Epithelial cell of proximal tubule (primary cell): ENCODE measurements around the gene FMR1NB. TPM values are rescaled to one million over a fixed set of nuclear protein-coding genes. Genes with fewer than 3 reads are reported as not detected.

Experiments used
- DNase-seq: peaks from one replicate; pipeline ENCODE4 v3.0.0-alpha.2; 2011; ENCODE audit warnings: low read depth
- H3K4me3 ChIP-seq: 2 replicates; pipeline ENCODE4 v1.5.1; 2011; ENCODE audit warnings: low read depth, mild to moderate bottlenecking, low read length
- total RNA-seq: library from RNA; depleted of rRNA; stranded (reverse); fragments of >200 nt; gene quantifications from 2 replicates; pipeline ENCODE4 v1.2.3, GENCODE V29; 2015
- TF ChIP-seq, protein P1 (sequence below): conservative IDR thresholded peaks from 2 replicates; pipeline ENCODE4 v1.5.1; 2012; ENCODE audit warnings: low read depth, mild to moderate bottlenecking, low read length

Gene FMR1NB, protein sequence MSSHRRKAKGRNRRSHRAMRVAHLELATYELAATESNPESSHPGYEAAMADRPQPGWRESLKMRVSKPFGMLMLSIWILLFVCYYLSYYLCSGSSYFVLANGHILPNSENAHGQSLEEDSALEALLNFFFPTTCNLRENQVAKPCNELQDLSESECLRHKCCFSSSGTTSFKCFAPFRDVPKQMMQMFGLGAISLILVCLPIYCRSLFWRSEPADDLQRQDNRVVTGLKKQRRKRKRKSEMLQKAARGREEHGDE
- total RNA-seq: not detected in 2 replicates

DNA sequence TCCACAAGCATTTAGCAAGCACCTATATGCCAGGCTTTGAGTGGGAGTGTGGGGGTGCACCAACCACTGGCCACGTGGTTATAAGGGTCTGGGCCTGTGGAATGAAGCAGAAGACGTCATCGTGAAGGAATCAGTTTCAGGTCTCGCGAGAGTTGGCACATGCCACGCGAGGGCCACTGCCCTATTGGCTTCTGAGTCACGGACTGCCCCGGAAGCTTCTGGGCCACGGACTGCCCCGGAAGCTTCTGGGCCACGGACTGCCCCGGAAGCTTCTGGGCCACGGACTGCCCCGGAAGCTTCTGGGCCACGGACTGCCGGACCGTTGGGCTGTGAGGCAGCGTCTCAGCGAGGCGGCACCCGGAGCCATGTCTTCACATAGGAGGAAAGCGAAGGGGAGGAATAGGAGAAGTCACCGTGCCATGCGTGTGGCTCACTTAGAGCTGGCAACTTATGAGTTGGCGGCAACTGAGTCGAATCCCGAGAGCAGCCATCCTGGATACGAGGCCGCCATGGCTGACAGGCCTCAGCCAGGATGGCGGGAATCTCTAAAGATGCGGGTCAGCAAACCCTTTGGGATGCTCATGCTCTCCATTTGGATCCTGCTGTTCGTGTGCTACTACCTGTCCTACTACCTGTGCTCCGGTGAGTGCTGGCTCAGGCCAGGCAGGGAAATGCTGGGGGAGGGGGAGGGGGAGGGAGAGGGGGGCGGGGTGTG, at the start of gene FMR1NB:
TSS of gene FMR1NB (plus strand) at position 300 of the 715 bp plus-strand sequence. CDS start at position 366, 66 bp downstream.
- no peak for DNase-seq
- H3K4me3 ChIP-seq: no peak within 1 kb of the TSS
- TF ChIP-seq, protein P1, sequence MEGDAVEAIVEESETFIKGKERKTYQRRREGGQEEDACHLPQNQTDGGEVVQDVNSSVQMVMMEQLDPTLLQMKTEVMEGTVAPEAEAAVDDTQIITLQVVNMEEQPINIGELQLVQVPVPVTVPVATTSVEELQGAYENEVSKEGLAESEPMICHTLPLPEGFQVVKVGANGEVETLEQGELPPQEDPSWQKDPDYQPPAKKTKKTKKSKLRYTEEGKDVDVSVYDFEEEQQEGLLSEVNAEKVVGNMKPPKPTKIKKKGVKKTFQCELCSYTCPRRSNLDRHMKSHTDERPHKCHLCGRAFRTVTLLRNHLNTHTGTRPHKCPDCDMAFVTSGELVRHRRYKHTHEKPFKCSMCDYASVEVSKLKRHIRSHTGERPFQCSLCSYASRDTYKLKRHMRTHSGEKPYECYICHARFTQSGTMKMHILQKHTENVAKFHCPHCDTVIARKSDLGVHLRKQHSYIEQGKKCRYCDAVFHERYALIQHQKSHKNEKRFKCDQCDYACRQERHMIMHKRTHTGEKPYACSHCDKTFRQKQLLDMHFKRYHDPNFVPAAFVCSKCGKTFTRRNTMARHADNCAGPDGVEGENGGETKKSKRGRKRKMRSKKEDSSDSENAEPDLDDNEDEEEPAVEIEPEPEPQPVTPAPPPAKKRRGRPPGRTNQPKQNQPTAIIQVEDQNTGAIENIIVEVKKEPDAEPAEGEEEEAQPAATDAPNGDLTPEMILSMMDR: no peak

DNA sequence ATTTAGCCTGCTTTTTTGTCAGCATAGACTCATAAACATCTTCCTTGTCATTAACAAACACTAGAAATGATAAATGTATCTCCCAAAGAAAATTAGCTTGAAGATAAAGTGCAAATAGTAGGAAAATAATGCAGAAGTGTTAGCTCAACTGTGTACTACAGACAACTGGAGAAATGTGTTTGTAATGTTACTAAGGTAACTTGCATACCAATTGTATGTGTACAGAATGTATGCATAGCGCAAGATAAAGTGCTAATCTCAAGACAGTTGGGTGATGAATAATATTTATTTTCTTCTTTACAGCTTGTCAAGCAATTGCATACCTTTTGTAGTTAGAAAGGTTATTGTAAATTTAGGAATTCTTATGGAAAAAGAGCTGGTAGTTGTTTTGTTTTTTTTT, 47.3 kb upstream of the FMR1NB start:
- no peak overlapping the region for H3K4me3 ChIP-seq
- TF ChIP-seq, protein P1: no peak
- DNase-seq: no peak

DNA sequence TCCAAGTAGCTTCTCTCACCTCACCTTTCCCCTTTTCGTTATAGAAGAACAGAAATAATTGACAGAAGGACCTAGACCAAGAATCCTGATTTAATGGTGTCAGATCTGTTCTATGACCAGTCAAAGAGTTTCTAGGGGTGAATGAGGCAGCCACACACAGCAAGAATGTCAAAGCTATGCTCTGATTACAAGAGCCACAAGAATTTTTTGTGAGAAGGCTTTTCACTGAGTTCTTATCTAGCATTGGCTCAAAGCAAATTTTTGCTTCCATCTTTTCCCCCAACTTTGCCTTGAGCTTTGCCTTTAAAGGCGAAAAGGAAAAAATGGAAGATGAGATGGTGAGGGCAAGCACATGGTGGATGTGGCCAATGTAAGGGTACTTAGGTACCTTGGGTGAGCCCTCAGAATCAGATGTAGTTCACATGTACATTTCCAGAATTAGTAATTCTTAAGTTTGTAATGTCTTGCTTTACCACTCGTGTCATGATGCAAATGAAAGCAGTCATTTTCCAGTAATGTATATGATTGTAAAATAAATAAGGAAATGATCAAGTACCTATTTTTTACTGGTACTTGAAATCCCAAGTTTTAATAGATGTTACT, 45.9 kb upstream of the FMR1NB start:
- DNase-seq: no peak
- TF ChIP-seq, protein P1: no peak
- no peak overlapping the region for H3K4me3 ChIP-seq

DNA sequence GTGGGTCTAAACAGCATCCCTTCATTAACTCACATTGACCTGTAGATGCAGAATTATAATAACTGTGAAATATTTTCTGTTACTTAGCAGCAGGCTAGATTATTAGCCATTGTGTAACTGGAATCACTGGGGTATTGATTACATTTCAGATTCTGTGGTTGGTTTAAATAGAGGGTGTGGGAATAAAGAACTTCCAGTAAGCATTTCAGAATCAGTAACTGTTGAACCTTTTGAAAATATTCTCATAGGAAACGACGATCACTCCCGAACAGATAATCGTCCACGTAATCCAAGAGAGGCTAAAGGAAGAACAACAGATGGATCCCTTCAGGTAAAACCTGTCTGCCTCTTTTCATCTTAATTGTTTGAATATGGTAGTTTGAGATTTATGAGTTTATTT, 35.9 kb upstream of the FMR1NB start:
- TF ChIP-seq, protein P1: no peak
- DNase-seq: no peak
- no peak overlapping the region for H3K4me3 ChIP-seq

DNA sequence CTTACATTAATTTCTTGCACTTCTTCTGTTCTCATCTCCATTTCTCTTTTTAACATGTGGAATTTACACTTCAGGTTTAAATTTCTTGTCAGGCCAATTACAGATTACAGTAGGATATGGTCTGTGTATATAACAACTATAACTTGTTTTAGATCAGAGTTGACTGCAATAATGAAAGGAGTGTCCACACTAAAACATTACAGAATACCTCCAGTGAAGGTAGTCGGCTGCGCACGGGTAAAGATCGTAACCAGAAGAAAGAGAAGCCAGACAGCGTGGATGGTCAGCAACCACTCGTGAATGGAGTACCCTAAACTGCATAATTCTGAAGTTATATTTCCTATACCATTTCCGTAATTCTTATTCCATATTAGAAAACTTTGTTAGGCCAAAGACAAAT, 32.6 kb upstream of the FMR1NB start:
- H3K4me3 ChIP-seq: no peak overlapping the region
- no peak for DNase-seq
- TF ChIP-seq, protein P1: no peak

DNA sequence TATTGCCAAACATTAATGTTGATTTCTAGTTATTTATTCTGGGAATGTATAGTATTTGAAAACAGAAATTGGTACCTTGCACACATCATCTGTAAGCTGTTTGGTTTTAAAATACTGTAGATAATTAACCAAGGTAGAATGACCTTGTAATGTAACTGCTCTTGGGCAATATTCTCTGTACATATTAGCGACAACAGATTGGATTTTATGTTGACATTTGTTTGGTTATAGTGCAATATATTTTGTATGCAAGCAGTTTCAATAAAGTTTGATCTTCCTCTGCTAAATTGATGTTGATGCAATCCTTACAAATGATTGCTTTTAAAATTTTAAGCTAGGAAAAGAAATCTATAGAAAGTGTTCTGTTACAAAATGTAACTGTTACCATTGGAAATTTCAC, 30.8 kb upstream of the FMR1NB start:
- TF ChIP-seq, protein P1: no peak
- DNase-seq: no peak
- no peak overlapping the region for H3K4me3 ChIP-seq
